ENCODE data around the gene LMLN. TPM values are rescaled to one million over a fixed set of nuclear protein-coding genes. Genes with fewer than 3 reads are reported as not detected.

Gene LMLN
- total RNA-seq, 2 donors from 2014 or later: 10.0 to 10.5 TPM

GRCh38 chr3:198092276-198092675, 132.3 kb downstream of the LMLN start:
- Mint-ChIP-seq H3K4me1 (no peaks in the 10 kb centered on the region), H3K9me3 (no peaks in the 10 kb centered on the region), H3K36me3 (ENCODE audit: low read depth) (no peaks in the 10 kb centered on the region), H3K27ac (no peak overlapping the region), H3K27me3 (ENCODE audit: insufficient read depth) (peaks cover 54% of the 10 kb centered on the region), H3K4me3 (no peak overlapping the region)
- Histone ChIP-seq H3K36me3 (ENCODE audit: control insufficient read depth, insufficient read depth, low read length) (no peaks in the 10 kb centered on the region), H3K4me3 (ENCODE audit: low read length) (no peak overlapping the region), H3K27ac (ENCODE audit: low read depth, low read length) (no peak overlapping the region), H3K9me3 (ENCODE audit: control insufficient read depth, low read length) (peaks cover 18% of the 10 kb centered on the region), H3K9ac (ENCODE audit: extremely low read depth, low read length, poor library complexity, severe bottlenecking) (no peak overlapping the region), H3K27me3 (ENCODE audit: control insufficient read depth, insufficient read depth, low read length, poor library complexity, severe bottlenecking) (peaks cover 42% of the 10 kb centered on the region), H3K4me1 (ENCODE audit: control insufficient read depth, insufficient read depth, low read length) (no peaks in the 10 kb centered on the region)
- no peak for DNase-seq
- TF ChIP-seq, protein P1, sequence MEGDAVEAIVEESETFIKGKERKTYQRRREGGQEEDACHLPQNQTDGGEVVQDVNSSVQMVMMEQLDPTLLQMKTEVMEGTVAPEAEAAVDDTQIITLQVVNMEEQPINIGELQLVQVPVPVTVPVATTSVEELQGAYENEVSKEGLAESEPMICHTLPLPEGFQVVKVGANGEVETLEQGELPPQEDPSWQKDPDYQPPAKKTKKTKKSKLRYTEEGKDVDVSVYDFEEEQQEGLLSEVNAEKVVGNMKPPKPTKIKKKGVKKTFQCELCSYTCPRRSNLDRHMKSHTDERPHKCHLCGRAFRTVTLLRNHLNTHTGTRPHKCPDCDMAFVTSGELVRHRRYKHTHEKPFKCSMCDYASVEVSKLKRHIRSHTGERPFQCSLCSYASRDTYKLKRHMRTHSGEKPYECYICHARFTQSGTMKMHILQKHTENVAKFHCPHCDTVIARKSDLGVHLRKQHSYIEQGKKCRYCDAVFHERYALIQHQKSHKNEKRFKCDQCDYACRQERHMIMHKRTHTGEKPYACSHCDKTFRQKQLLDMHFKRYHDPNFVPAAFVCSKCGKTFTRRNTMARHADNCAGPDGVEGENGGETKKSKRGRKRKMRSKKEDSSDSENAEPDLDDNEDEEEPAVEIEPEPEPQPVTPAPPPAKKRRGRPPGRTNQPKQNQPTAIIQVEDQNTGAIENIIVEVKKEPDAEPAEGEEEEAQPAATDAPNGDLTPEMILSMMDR (conservative IDR thresholded peaks at IDR 0.05): no peak
- 55 to 63% methylated on average over 2 to 3 of the region's 3 CpGs for WGBS, 2 experiments (ENCODE audit: insufficient coverage in 1 of 2, insufficient read length in 1 of 2)

- Histone ChIP-seq H3K9ac (ENCODE audit: extremely low read depth, low read length, poor library complexity, severe bottlenecking) (no peak overlapping the region), H3K4me1 (ENCODE audit: control insufficient read depth, insufficient read depth, low read length) (no peaks in the 10 kb centered on the region), H3K27ac (ENCODE audit: low read depth, low read length) (no peak overlapping the region), H3K36me3 (ENCODE audit: control insufficient read depth, insufficient read depth, low read length) (no peaks in the 10 kb centered on the region), H3K9me3 (ENCODE audit: control insufficient read depth, low read length) (peaks cover 18% of the 10 kb centered on the region), H3K27me3 (ENCODE audit: control insufficient read depth, insufficient read depth, low read length, poor library complexity, severe bottlenecking) (peaks cover 33% of the 10 kb centered on the region), H3K4me3 (ENCODE audit: low read length) (no peak overlapping the region)
- H3K27ac Mint-ChIP-seq: no peak overlapping the region
- DNase-seq: no peak
- H3K9me3 Mint-ChIP-seq: no peaks in the 10 kb centered on the region
- H3K4me3 Mint-ChIP-seq: no peak overlapping the region
- peaks cover 45% of the 10 kb centered on the region for H3K27me3 Mint-ChIP-seq (ENCODE audit: insufficient read depth)
- TF ChIP-seq, protein P1 (conservative IDR thresholded peaks at IDR 0.05): no peak
- no peaks in the 10 kb centered on the region for H3K4me1 Mint-ChIP-seq
- H3K36me3 Mint-ChIP-seq (ENCODE audit: low read depth): no peaks in the 10 kb centered on the region
- WGBS, 2 experiments (ENCODE audit: insufficient coverage in 1 of 2, insufficient read length in 1 of 2): 66 to 70% methylated on average over 3 to 4 of the region's 4 CpGs
These were observed 133.2 kb downstream of the LMLN start for GRCh38 chr3:198093112-198093679.

Other genes starting within 250 kb of the LMLN start
- 10 to 100 TPM; 17.2 to 18.3 TPM for gene RUBCN, start 223.3 kb upstream of the LMLN start, total RNA-seq
- gene FYTTD1, start 210.3 kb upstream of the LMLN start, total RNA-seq: 10 to 100 TPM; 39.0 to 41.5 TPM
- gene LRCH3, start 169.0 kb upstream of the LMLN start, total RNA-seq: 10 to 100 TPM; 67.1 to 70.2 TPM
- 1,000 to 10,000 TPM; 1,211 to 1,450 TPM for gene RPL35A, start 10.0 kb upstream of the LMLN start, total RNA-seq

Measured in endodermal cell (in vitro differentiated cells).